Natural killer cell (primary cell): ENCODE measurements around the gene MRPL34. TPM values are rescaled to one million over a fixed set of nuclear protein-coding genes. Genes with fewer than 3 reads are reported as not detected.

Experiments
- ATAC-seq, 3 donors: fragments of 150-1000 bp in 2 of 3; fragments of 200-7000 bp in 1 of 3; cut with Tn5 transposase; 1 replicate in 1 of 3; 2 replicates in 2 of 3; pipeline ENCODE4 v1.10.0; 2021; ENCODE audit warnings: mild to moderate bottlenecking in 2 of 3, moderate library complexity in 2 of 3
- DNase-seq, 2 donors: peaks; one replicate each; pipeline versions ENCODE4 v3.0.0 to v3.0.0-alpha.2; 2013 to 2021; ENCODE audit warnings: mixed read lengths in 1 of 2
- H3K27ac ChIP-seq: one replicate; pipeline ENCODE4 v1.5.1; 2013; ENCODE audit warnings: mild to moderate bottlenecking, low read length
- H3K27me3 ChIP-seq: one replicate; pipeline ENCODE4 v1.6.1; 2013; ENCODE audit warnings: low read length; ENCODE audit not compliant: control insufficient read depth, insufficient read depth
- H3K36me3 ChIP-seq: one replicate; pipeline ENCODE4 v1.6.1; 2013; ENCODE audit warnings: low read length; ENCODE audit not compliant: control insufficient read depth, insufficient read depth
- H3K4me1 ChIP-seq: one replicate; pipeline ENCODE4 v1.6.1; 2013; ENCODE audit warnings: low read length; ENCODE audit not compliant: control insufficient read depth, insufficient read depth
- H3K4me3 ChIP-seq: one replicate; pipeline ENCODE4 v1.5.1; 2013; ENCODE audit warnings: low read length
- H3K9me3 ChIP-seq: one replicate; pipeline ENCODE4 v1.6.1; 2013; ENCODE audit warnings: low read length; ENCODE audit not compliant: control insufficient read depth, insufficient read depth
- H3K27ac Mint-ChIP-seq, 2 donors: one replicate each; pipeline ENCODE4 v1.8.0; 2022; ENCODE audit warnings: mild to moderate bottlenecking in 2 of 2, mixed read lengths in 2 of 2, moderate library complexity in 1 of 2
- H3K27me3 Mint-ChIP-seq, 2 donors: one replicate each; pipeline ENCODE4 v1.8.0; 2022; ENCODE audit warnings: low read depth in 2 of 2, mixed read lengths in 2 of 2
- H3K36me3 Mint-ChIP-seq: one replicate; pipeline ENCODE4 v1.8.0; 2022; ENCODE audit warnings: mixed read lengths
- H3K4me1 Mint-ChIP-seq, 2 donors: one replicate each; pipeline ENCODE4 v1.8.0; 2022; ENCODE audit warnings: mixed read lengths in 2 of 2
- H3K4me3 Mint-ChIP-seq: one replicate; pipeline ENCODE4 v1.8.0; 2022; ENCODE audit warnings: mild to moderate bottlenecking, moderate library complexity, mixed read lengths
- H3K9me3 Mint-ChIP-seq, 2 donors: one replicate each; pipeline ENCODE4 v1.8.0; 2022; ENCODE audit warnings: mixed read lengths in 2 of 2
- CTCF ChIP-seq: fragments of 200-600 bp; IDR thresholded peaks from one replicate; pipeline ENCODE4 v1.8.0; 2022; ENCODE audit warnings: antibody characterized with exemption
- WGBS: methylation state at CpG from one replicate; pipeline ENCODE4 v1.1.7; 2013; ENCODE audit warnings: missing lambda C conversion rate; ENCODE audit not compliant: insufficient coverage; 5-methylcytosine and 5-hydroxymethylcytosine counted together
- intact Hi-C: fragments of 100-400 bp; cut with micrococcal nuclease; formaldehyde crosslinking; loops from one replicate; pipeline ENCODE4 v1.14.2; 2022
- total RNA-seq, 4 donors: library from RNA; stranded (reverse); fragments of 120-200 nt in 1 of 4; gene quantifications; one replicate each; pipeline versions ENCODE4 v1.2.3 to v1.2.4, GENCODE V29; 2013 to 2022

Gene MRPL34
- 10 to 100 TPM; 26.9 to 40.8 (median 39.4) TPM for total RNA-seq
- 30.1 TPM for total RNA-seq (2013)

GRCh38 chr19:17305517-17306284, at the start of gene MRPL34:
TSS of gene MRPL34 (plus strand) at chr19:17305872. CDS start at chr19:17305893, 21 bp downstream.
- DNase-seq (peak; percentile 86 to 98), ATAC-seq (peak; percentile 50 to 78 (median 62))
- intact Hi-C loops, result loop anchor here (1.0 kb wide), 1 partner anchor 38 kb away; the partner anchor contains the start of gene BABAM1
- H3K27me3 ChIP-seq, result no peaks in the 10 kb centered on the region
- Mint-ChIP-seq H3K4me1 (peaks cover 32 to 49% of the 10 kb centered on the region in 2 donors), H3K36me3 (no peaks in the 10 kb centered on the region), H3K9me3 (no peaks in the 10 kb centered on the region), H3K4me3 (peak within 1 kb of the TSS; percentile 82), H3K27ac (peak within 1 kb of the TSS; percentile 81 to 89), H3K27me3 (no peaks in the 10 kb centered on the region)
- no peaks in the 10 kb centered on the region for H3K36me3 ChIP-seq
- H3K9me3 ChIP-seq, result no peaks in the 10 kb centered on the region
- peak within 1 kb of the TSS; percentile 58 for H3K27ac ChIP-seq
- H3K4me1 ChIP-seq, result peaks cover 54% of the 10 kb centered on the region
- WGBS, result under 1% methylated on average over 55 of the region's 55 CpGs
- peak; percentile 66 for TF ChIP-seq CTCF
- peak within 1 kb of the TSS; percentile 55 for H3K4me3 ChIP-seq

GRCh38 chr19:17256130-17256529, 49.5 kb upstream of the MRPL34 start:
- H3K9me3 ChIP-seq, result no peaks in the 10 kb centered on the region
- no peak overlapping the region for H3K27ac ChIP-seq
- Mint-ChIP-seq H3K4me1 (peaks cover 6% of the 10 kb centered on the region in 2 donors), H3K27ac (no peak overlapping the region), H3K27me3 (peaks cover 0 to 3% of the 10 kb centered on the region in 2 donors), H3K4me3 (no peak overlapping the region), H3K36me3 (no peaks in the 10 kb centered on the region), H3K9me3 (no peaks in the 10 kb centered on the region)
- no peaks in the 10 kb centered on the region for H3K27me3 ChIP-seq
- ATAC-seq (no peak), DNase-seq (no peak)
- 80% methylated on average over 3 of the region's 3 CpGs for WGBS
- intact Hi-C loops, result no loop called here
- TF ChIP-seq CTCF, result no peak
- H3K36me3 ChIP-seq, result no peaks in the 10 kb centered on the region
- no peak overlapping the region for H3K4me3 ChIP-seq
- peaks cover 3% of the 10 kb centered on the region for H3K4me1 ChIP-seq

GRCh38 chr19:17259118-17259780, 46.4 kb upstream of the MRPL34 start:
- Mint-ChIP-seq H3K4me3 (no peak overlapping the region), H3K36me3 (no peaks in the 10 kb centered on the region), H3K4me1 (peaks cover 6% of the 10 kb centered on the region in 2 donors), H3K9me3 (no peaks in the 10 kb centered on the region), H3K27ac (no peak overlapping the region), H3K27me3 (peaks cover 0 to 3% of the 10 kb centered on the region in 2 donors)
- ATAC-seq (no peak), DNase-seq (no peak)
- 93% methylated on average over 8 of the region's 9 CpGs for WGBS
- peaks cover 3% of the 10 kb centered on the region for H3K4me1 ChIP-seq
- H3K27me3 ChIP-seq, result no peaks in the 10 kb centered on the region
- no peaks in the 10 kb centered on the region for H3K9me3 ChIP-seq
- no peak for TF ChIP-seq CTCF
- no peak overlapping the region for H3K4me3 ChIP-seq
- intact Hi-C loops, result no loop called here
- no peaks in the 10 kb centered on the region for H3K36me3 ChIP-seq
- H3K27ac ChIP-seq, result no peak overlapping the region
